HCT116 (cell line): ENCODE results near the gene KRTAP26-1. TPM values are rescaled to one million over a fixed set of nuclear protein-coding genes. Genes with fewer than 3 reads are reported as not detected.

Source experiments
- ATAC-seq: fragments of 200-7000 bp; cut with Tn5 transposase; 2 replicates; pipeline ENCODE4 v1.9.1; 2020; ENCODE audit warnings: mild to moderate bottlenecking, moderate library complexity
- BruUV-seq: library from RNA; stranded (reverse); fragments of 400-500 nt; replicated peaks from 2 replicates; lab custom pipeline; 2021; lab: Mats Ljungman, UMichigan
- CTCF ChIA-PET: fragments of 300-600 bp; sonication (Branson Sonifier 250); formaldehyde crosslinking; loops from one replicate; lab custom pipeline; 2021; ENCODE audit warnings: antibody characterized with exemption; lab: Charles Lee
- POLR2A ChIA-PET: fragments of 300-600, 350-600 bp; sonication (Branson Sonifier 250); formaldehyde crosslinking; loops from one replicate; lab custom pipeline; 2021; ENCODE audit warnings: antibody characterized with exemption; lab: Charles Lee
- RAD21 ChIA-PET, 2 experiments: fragments of 300-600 bp; sonication (Branson Sonifier 250); formaldehyde crosslinking; loops; one replicate each; lab custom pipeline; 2023; ENCODE audit warnings: low total read pairs in 2 of 2; ENCODE audit not compliant: uncharacterized antibody in 2 of 2, unreplicated experiment in 2 of 2, low non-redundant PET in 1 of 2; lab: Charles Lee
- DNase-seq: peaks from one replicate; pipeline ENCODE4 v3.0.0-alpha.2; 2010; ENCODE audit warnings: low read depth, low spot score
- H2AFZ ChIP-seq: fragments of 200-600 bp; shearing (Covaris generic), sonication (generic); 2 replicates; pipeline ENCODE4 v1.6.1; 2017; ENCODE audit warnings: low read depth, mixed run types, mixed read lengths, antibody characterized with exemption, low read length; ENCODE audit not compliant: poor library complexity, severe bottlenecking
- H3K27ac ChIP-seq: 2 replicates; pipeline ENCODE4 v1.5.1; 2012; ENCODE audit warnings: low read depth, low read length
- H3K27me3 ChIP-seq: fragments of 200-600 bp; sonication (generic); 2 replicates; pipeline ENCODE4 v1.6.1; 2016; ENCODE audit warnings: mixed run types, low read length, mixed read lengths; ENCODE audit not compliant: insufficient read depth
- H3K36me3 ChIP-seq, 2 experiments: fragments of 200-500 bp in 1 of 2; fragments of 200-600 bp in 1 of 2; sonication (Bioruptor generic) in 1 of 2; sonication (generic) in 1 of 2; 2 replicates each; pipeline versions ENCODE4 v1.5.1 to v1.6.1; 2014 to 2016; ENCODE audit warnings: low read length in 2 of 2, inconsistent platforms in 1 of 2, mixed read lengths in 1 of 2, mixed run types in 1 of 2; ENCODE audit not compliant: insufficient read depth in 2 of 2, control insufficient read depth in 1 of 2
- H3K4me1 ChIP-seq, 2 experiments: fragments of 200-600 bp in 1 of 2; sonication (generic) in 1 of 2; 2 replicates each; pipeline versions ENCODE4 v1.5.1 to v1.6.1; 2012 to 2017; ENCODE audit warnings: low read length in 2 of 2, inconsistent platforms in 1 of 2, mild to moderate bottlenecking in 1 of 2, mixed read lengths in 1 of 2, mixed run types in 1 of 2, moderate library complexity in 1 of 2; ENCODE audit not compliant: insufficient read depth in 2 of 2, control insufficient read depth in 1 of 2
- H3K4me2 ChIP-seq: fragments of 200-600 bp; sonication (generic); 2 replicates; pipeline ENCODE4 v1.6.1; 2017; ENCODE audit warnings: mixed run types, low read length, mixed read lengths
- H3K4me3 ChIP-seq, 2 experiments: fragments of 200-600 bp in 1 of 2; sonication (generic) in 1 of 2; replicated peaks in 1 of 2; 2 replicates each; pipeline ENCODE4 v1.5.1; 2011 to 2016; ENCODE audit warnings: low read length in 2 of 2, control low read depth in 1 of 2, low read depth in 1 of 2, mild to moderate bottlenecking in 1 of 2, mixed read lengths in 1 of 2, mixed run types in 1 of 2
- H3K79me2 ChIP-seq: fragments of 200-600 bp; sonication (generic); 2 replicates; pipeline ENCODE4 v1.6.1; 2017; ENCODE audit warnings: mild to moderate bottlenecking, mixed run types, low read length, moderate library complexity, mixed read lengths; ENCODE audit not compliant: insufficient read depth
- H3K9ac ChIP-seq: fragments of 200-600 bp; sonication (generic); 2 replicates; pipeline ENCODE4 v1.6.1; 2016; ENCODE audit warnings: low read length, mixed read lengths
- H3K9me2 ChIP-seq: fragments of 200-600 bp; sonication (generic), shearing (Covaris generic); 2 replicates; pipeline ENCODE4 v1.6.1; 2017; ENCODE audit warnings: mixed run types, mild to moderate bottlenecking, moderate library complexity; ENCODE audit not compliant: insufficient read depth
- H3K9me3 ChIP-seq, 2 experiments: fragments of 200-500 bp in 1 of 2; fragments of 200-600 bp in 1 of 2; sonication (Bioruptor generic) in 1 of 2; sonication (generic) in 1 of 2; 2 replicates each; pipeline ENCODE4 v1.6.1; 2014 to 2017; ENCODE audit warnings: low read length in 2 of 2, mixed read lengths in 2 of 2, inconsistent platforms in 1 of 2, low read depth in 1 of 2, mild to moderate bottlenecking in 1 of 2, mixed run types in 1 of 2, moderate library complexity in 1 of 2; ENCODE audit not compliant: control insufficient read depth in 1 of 2, insufficient read depth in 1 of 2
- H4K20me1 ChIP-seq: fragments of 200-600 bp; sonication (generic), shearing (Covaris generic); 2 replicates; pipeline ENCODE4 v1.6.1; 2017; ENCODE audit warnings: mixed run types, mild to moderate bottlenecking, moderate library complexity; ENCODE audit not compliant: insufficient read depth
- CEBPB ChIP-seq: IDR thresholded peaks from 2 replicates; pipeline ENCODE4 v1.6.1; 2012; ENCODE audit warnings: low read depth
- ELF1 ChIP-seq: IDR thresholded peaks from 2 replicates; pipeline ENCODE4 v1.6.1; 2012; ENCODE audit warnings: low read depth, borderline replicate concordance
- EZH2 ChIP-seq: fragments of 200-600 bp; sonication (generic); IDR thresholded peaks from 2 replicates; pipeline ENCODE4 v1.6.1; 2017; ENCODE audit warnings: antibody characterized with exemption, mixed run types
- JUND ChIP-seq: IDR thresholded peaks from 2 replicates; pipeline ENCODE4 v1.6.1; 2012
- POLR2A ChIP-seq: IDR thresholded peaks from 2 replicates; pipeline ENCODE4 v1.7.0; 2011; ENCODE audit warnings: borderline replicate concordance; ENCODE audit not compliant: insufficient read depth, insufficient read length; ENCODE audit errors: extremely low read depth
- RAD21 ChIP-seq: IDR thresholded peaks from 2 replicates; pipeline ENCODE4 v1.6.1; 2012; ENCODE audit warnings: low read depth, mild to moderate bottlenecking
- SIN3A ChIP-seq: IDR thresholded peaks from 2 replicates; pipeline ENCODE4 v1.6.1; 2012; ENCODE audit warnings: low read depth
- SP1 ChIP-seq: IDR thresholded peaks from 2 replicates; pipeline ENCODE4 v1.6.1; 2012; ENCODE audit warnings: low read depth
- SRF ChIP-seq: IDR thresholded peaks from 2 replicates; pipeline ENCODE4 v1.6.1; 2012; ENCODE audit warnings: low read depth
- ZFX ChIP-seq: fragments of 450-650 bp; IDR thresholded peaks from 2 replicates; pipeline ENCODE4 v1.6.1; 2017
- ZNF274 ChIP-seq: fragments of 200-500 bp; sonication (Bioruptor generic); IDR thresholded peaks from 2 replicates; pipeline ENCODE4 v1.6.1; 2014; ENCODE audit warnings: mild to moderate bottlenecking, low read depth, low read length, inconsistent platforms
- intact Hi-C: fragments of 100-400 bp; cut with micrococcal nuclease; formaldehyde crosslinking; loops from 2 replicates; pipeline ENCODE4 v1.10.0; 2022
- total RNA-seq: library from RNA; stranded (reverse); gene quantifications from one replicate; pipeline ENCODE4 v1.2.1, GENCODE V29; 2021; ENCODE audit not compliant: unreplicated experiment
- TF ChIP-seq, protein P1 (sequence below): IDR thresholded peaks from 2 replicates; pipeline ENCODE4 v1.6.1; 2011; ENCODE audit warnings: mild to moderate bottlenecking, low read length, moderate library complexity; ENCODE audit not compliant: insufficient replicate concordance; ENCODE audit errors: extremely low read depth
- TF ChIP-seq, protein P2 (sequence below): IDR thresholded peaks from 2 replicates; pipeline ENCODE4 v1.6.1; 2012

Gene KRTAP26-1
- total RNA-seq, 1 experiment from 2014 or later: not detected

DNA sequence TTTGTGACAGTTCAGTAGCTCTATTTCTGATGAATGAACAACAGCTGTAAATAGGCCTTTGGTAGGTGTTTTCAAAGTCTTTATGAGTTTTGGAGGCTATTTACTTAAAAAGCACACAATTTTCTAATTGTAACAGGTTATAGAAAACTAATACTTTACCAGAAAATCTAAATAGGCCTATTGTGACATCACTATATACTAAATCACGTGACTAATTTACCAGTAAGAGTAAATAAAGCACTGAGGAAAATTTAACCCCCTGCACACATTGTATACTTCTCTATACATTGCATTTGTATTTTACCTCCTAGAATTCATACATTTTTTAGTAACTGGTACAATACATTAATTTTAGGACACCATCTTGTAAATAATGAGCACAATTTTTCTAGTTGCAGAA, 15.0 kb downstream of the KRTAP26-1 start:
- H3K27ac ChIP-seq: no peak overlapping the region
- H3K9me3 ChIP-seq: peaks cover 7 to 22% of the 10 kb centered on the region in 2 experiments; a peak in 2 of 4 replicates
- no peaks in the 10 kb centered on the region for H3K79me2 ChIP-seq
- ChIA-PET POLR2A (no interaction called here), CTCF (no interaction called here), RAD21 (no interaction called here)
- no peak overlapping the region for H3K4me2 ChIP-seq
- no peak overlapping the region for H3K4me3 ChIP-seq
- TF ChIP-seq SP1: no peak
- TF ChIP-seq CEBPB: no peak
- TF ChIP-seq ZNF274: no peak
- TF ChIP-seq, protein P1, sequence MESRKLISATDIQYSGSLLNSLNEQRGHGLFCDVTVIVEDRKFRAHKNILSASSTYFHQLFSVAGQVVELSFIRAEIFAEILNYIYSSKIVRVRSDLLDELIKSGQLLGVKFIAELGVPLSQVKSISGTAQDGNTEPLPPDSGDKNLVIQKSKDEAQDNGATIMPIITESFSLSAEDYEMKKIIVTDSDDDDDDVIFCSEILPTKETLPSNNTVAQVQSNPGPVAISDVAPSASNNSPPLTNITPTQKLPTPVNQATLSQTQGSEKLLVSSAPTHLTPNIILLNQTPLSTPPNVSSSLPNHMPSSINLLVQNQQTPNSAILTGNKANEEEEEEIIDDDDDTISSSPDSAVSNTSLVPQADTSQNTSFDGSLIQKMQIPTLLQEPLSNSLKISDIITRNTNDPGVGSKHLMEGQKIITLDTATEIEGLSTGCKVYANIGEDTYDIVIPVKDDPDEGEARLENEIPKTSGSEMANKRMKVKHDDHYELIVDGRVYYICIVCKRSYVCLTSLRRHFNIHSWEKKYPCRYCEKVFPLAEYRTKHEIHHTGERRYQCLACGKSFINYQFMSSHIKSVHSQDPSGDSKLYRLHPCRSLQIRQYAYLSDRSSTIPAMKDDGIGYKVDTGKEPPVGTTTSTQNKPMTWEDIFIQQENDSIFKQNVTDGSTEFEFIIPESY: no peak
- TF ChIP-seq POLR2A: no peak
- no peak for TF ChIP-seq ZFX
- no peak for TF ChIP-seq JUND
- no peak for TF ChIP-seq SIN3A
- no peak for TF ChIP-seq EZH2
- TF ChIP-seq, protein P2, sequence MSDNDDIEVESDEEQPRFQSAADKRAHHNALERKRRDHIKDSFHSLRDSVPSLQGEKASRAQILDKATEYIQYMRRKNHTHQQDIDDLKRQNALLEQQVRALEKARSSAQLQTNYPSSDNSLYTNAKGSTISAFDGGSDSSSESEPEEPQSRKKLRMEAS: no peak
- no peak for TF ChIP-seq RAD21
- TF ChIP-seq SRF: no peak
- no peak for TF ChIP-seq ELF1
- H2AFZ ChIP-seq: no peak overlapping the region
- intact Hi-C loops: no loop called here
- H3K9me2 ChIP-seq: no peaks in the 10 kb centered on the region
- no TSS peak for BruUV-seq
- H3K36me3 ChIP-seq: no peaks in the 10 kb centered on the region
- H3K9ac ChIP-seq: no peak overlapping the region
- ATAC-seq (no peak), DNase-seq (no peak)
- H3K27me3 ChIP-seq: no peaks in the 10 kb centered on the region
- no peaks in the 10 kb centered on the region for H4K20me1 ChIP-seq
- H3K4me1 ChIP-seq: no peaks in the 10 kb centered on the region
